Fibroblast of lung (primary cell): Measurements from ENCODE around the gene RBBP5.

Source experiments
- CTCF ChIP-seq, 2 donors: IDR thresholded peaks in 1 of 2; conservative IDR thresholded peaks in 1 of 2; 1 replicate in 1 of 2; 2 replicates in 1 of 2; pipeline ENCODE4 v1.5.1; 2011 to 2012; ENCODE audit warnings: low read length in 2 of 2, control low read depth in 1 of 2, inconsistent platforms in 1 of 2, low read depth in 1 of 2, mild to moderate bottlenecking in 1 of 2
- EZH2 ChIP-seq: IDR thresholded peaks from 2 replicates; pipeline ENCODE4 v1.5.1; 2012; ENCODE audit warnings: low read length, control low read depth, mild to moderate bottlenecking; ENCODE audit errors: missing control alignments

- TF ChIP-seq CTCF (conservative IDR thresholded peaks at IDR 0.05 in 1 of 2, IDR thresholded peaks at IDR 0.05 in 1 of 2; ENCODE audit: low read depth in 1 of 2, low read length in 2 of 2) (no peak), EZH2 (no peak)
These were observed 22.4 kb upstream of the RBBP5 start for GRCh38 chr1:205144046-205144720.
